Type B pancreatic cell (in vitro differentiated cells): ENCODE data around the gene JMJD7. TPM values are rescaled to one million over a fixed set of nuclear protein-coding genes. Genes with fewer than 3 reads are reported as not detected.

Experiments used
- DNase-seq: peaks from one replicate; pipeline ENCODE4 v3.0.0; 2021; ENCODE audit warnings: mixed read lengths; ENCODE audit not compliant: unreplicated experiment; ENCODE audit errors: extremely low spot score
- H3K27ac Mint-ChIP-seq: 2 replicates; pipeline ENCODE4 v1.8.0; 2021; ENCODE audit warnings: mild to moderate bottlenecking, mixed read lengths
- H3K27me3 Mint-ChIP-seq: 2 replicates; pipeline ENCODE4 v1.8.0; 2021; ENCODE audit warnings: mixed read lengths
- H3K36me3 Mint-ChIP-seq: 2 replicates; pipeline ENCODE4 v1.8.0; 2021; ENCODE audit warnings: mixed read lengths
- H3K4me1 Mint-ChIP-seq: one replicate; pipeline ENCODE4 v1.8.0; 2021; ENCODE audit warnings: mixed read lengths; ENCODE audit not compliant: unreplicated experiment
- H3K4me3 Mint-ChIP-seq: 2 replicates; pipeline ENCODE4 v1.8.0; 2021; ENCODE audit warnings: mild to moderate bottlenecking, mixed read lengths
- H3K9me3 Mint-ChIP-seq: 2 replicates; pipeline ENCODE4 v1.8.0; 2021; ENCODE audit warnings: mixed read lengths
- total RNA-seq: library from RNA; stranded (reverse); gene quantifications from 2 replicates; pipeline ENCODE4 v1.2.1, GENCODE V29; 2021; ENCODE audit warnings: low replicate concordance
- TF ChIP-seq, protein P1 (sequence below): fragments of 200-600 bp; sonication (generic); conservative IDR thresholded peaks from 2 replicates; pipeline ENCODE4 v1.5.0; 2021; ENCODE audit warnings: antibody characterized with exemption, mild to moderate bottlenecking

JMJD7 gene
- total RNA-seq, 1 donor from 2014 or later = 29.0 TPM

DNA sequence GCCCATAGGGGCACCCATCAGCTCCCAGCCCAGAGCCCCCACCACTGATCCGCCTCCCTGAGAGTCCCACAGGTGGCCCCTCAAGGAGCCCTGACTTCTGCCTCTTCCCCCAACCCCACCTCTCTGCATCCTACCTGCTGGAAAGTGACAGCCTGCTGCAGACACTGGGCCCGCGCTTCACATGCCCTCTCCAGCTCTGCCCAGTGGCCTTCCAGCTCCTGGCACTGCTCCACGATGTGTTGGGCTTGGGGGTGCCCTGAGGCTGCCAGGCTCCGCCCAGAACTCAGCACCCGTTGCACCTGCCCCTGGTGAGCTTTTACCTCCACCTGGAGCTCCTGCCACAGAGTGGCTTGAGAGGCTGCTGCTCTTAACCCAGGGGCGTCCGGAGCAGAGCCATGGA is 45.8 kb downstream of the JMJD7 start:
- DNase-seq = no peak
- Mint-ChIP-seq H3K9me3 (no peaks in the 10 kb centered on the region), H3K27ac (no peak overlapping the region), H3K4me1 (peaks cover 8% of the 10 kb centered on the region), H3K27me3 (no peaks in the 10 kb centered on the region), H3K4me3 (no peak overlapping the region), H3K36me3 (peaks cover 6% of the 10 kb centered on the region)
- TF ChIP-seq, protein P1, sequence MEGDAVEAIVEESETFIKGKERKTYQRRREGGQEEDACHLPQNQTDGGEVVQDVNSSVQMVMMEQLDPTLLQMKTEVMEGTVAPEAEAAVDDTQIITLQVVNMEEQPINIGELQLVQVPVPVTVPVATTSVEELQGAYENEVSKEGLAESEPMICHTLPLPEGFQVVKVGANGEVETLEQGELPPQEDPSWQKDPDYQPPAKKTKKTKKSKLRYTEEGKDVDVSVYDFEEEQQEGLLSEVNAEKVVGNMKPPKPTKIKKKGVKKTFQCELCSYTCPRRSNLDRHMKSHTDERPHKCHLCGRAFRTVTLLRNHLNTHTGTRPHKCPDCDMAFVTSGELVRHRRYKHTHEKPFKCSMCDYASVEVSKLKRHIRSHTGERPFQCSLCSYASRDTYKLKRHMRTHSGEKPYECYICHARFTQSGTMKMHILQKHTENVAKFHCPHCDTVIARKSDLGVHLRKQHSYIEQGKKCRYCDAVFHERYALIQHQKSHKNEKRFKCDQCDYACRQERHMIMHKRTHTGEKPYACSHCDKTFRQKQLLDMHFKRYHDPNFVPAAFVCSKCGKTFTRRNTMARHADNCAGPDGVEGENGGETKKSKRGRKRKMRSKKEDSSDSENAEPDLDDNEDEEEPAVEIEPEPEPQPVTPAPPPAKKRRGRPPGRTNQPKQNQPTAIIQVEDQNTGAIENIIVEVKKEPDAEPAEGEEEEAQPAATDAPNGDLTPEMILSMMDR = no peak

DNA sequence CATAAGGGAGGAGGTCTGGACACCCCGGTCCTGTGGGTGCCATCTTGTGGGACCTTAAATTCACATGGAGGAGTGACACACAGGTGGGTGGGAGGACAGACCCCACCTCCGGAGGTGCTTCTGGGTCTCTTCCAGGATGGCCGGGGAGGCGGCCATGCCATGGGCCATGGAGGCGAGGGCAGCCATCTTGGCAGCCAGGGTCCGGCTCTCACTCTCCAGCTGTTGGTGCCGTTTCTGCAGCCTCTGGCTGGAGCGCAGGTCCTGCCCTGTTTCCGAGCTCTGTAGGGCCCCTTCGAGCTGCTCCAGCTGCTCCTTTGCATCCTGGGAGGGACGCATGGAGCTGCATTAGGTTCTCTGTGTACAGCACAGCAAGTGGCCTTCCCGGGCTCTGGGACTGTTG is 46.8 kb downstream of the JMJD7 start:
- peaks cover 3% of the 10 kb centered on the region for H3K27me3 Mint-ChIP-seq
- H3K4me1 Mint-ChIP-seq = peaks cover 5% of the 10 kb centered on the region
- no peaks in the 10 kb centered on the region for H3K9me3 Mint-ChIP-seq
- TF ChIP-seq, protein P1 = no peak
- DNase-seq = no peak
- no peak overlapping the region for H3K27ac Mint-ChIP-seq
- H3K4me3 Mint-ChIP-seq = no peak overlapping the region
- H3K36me3 Mint-ChIP-seq = peaks cover 5% of the 10 kb centered on the region

DNA sequence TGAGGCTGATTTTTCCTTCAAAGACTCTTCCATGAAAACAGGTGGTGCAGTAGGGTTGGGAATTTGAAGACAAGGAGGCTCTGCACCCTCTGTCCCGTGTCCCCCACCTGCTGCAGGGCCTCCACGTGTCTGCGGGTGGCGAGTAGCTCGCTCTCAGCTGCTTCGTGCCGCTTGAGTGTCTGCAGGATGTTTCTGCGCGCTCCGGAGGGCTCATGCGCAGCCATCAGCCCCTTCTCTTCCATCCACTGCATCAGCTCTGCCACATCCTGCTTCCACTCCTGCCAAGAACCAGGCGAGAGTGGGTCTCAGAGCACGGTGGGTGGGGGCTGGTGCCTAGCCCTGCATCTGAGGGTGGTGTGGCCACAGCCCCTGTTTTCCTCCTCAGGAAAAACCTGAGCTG is 48.1 kb downstream of the JMJD7 start:
- no peaks in the 10 kb centered on the region for H3K9me3 Mint-ChIP-seq
- TF ChIP-seq, protein P1 = no peak
- peaks cover 5% of the 10 kb centered on the region for H3K36me3 Mint-ChIP-seq
- H3K4me3 Mint-ChIP-seq = no peak overlapping the region
- DNase-seq = no peak
- no peak overlapping the region for H3K27ac Mint-ChIP-seq
- peaks cover 10% of the 10 kb centered on the region for H3K27me3 Mint-ChIP-seq
- no peaks in the 10 kb centered on the region for H3K4me1 Mint-ChIP-seq

DNA sequence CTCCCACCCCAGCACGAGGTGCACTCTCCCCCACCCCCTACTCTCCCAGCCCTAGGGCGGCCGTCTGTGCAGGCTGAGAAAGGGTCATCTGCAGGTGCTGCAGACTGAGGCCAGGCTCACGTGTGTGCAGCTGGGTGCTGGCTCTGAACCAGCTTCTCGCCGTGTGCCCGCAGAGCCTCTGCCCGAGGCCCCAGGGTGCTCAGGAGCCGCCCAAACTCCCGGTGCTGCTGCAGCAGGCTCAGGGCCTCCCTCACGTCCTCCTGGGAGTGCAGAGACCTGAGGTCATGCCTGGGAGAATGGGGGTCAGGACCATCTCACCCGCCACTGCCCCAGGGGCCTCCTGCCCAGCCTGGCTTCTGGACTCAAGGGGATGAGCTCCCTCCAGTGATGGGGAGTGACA is 48.8 kb downstream of the JMJD7 start:
- H3K36me3 Mint-ChIP-seq = peaks cover 5% of the 10 kb centered on the region
- H3K27me3 Mint-ChIP-seq = peaks cover 17% of the 10 kb centered on the region
- no peak overlapping the region for H3K4me3 Mint-ChIP-seq
- H3K4me1 Mint-ChIP-seq = peaks cover 5% of the 10 kb centered on the region
- no peaks in the 10 kb centered on the region for H3K9me3 Mint-ChIP-seq
- no peak overlapping the region for H3K27ac Mint-ChIP-seq
- no peak for DNase-seq
- TF ChIP-seq, protein P1 = no peak

DNA sequence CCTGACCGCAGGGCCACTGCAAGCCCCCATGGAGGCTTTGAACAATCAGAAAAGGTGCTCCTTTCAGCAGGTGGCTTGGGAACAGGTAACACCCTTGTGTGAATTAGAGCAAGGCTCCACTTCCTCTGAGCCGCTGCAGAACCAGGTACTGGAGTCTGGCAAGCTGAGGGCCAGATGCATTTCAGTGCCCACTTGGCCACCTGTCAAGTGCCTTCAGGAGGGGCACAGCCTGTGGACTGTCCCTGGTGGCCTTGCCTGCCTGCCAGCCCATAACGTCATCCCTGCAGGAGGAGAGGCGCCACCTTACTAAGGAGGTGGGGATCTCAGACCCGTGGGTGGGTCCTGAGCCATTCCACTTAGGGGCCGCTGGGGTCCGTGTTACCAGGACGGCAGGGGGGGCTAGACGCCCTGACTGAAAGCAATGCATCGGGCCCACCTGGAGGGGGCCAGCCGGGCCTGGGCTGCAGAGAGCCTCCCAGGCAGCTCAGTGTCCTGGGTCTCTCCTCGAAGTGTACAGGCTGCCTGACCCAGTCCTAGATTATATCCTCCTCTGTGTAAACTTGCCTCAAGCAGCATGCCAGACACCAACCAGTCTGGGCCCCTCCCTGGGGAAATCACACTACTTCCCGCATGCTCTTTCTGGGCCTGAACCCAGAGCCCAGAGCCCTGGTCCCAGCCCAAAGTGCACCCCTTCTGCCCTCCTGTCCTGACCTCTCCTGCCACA is 49.9 kb downstream of the JMJD7 start:
- no peaks in the 10 kb centered on the region for H3K36me3 Mint-ChIP-seq
- no peak overlapping the region for H3K27ac Mint-ChIP-seq

More for the DNA sequence above, 49.9 kb downstream of the JMJD7 start:
- no peak for DNase-seq
- Mint-ChIP-seq H3K9me3 (no peaks in the 10 kb centered on the region), H3K4me1 (peaks cover 9% of the 10 kb centered on the region), H3K27me3 (peaks cover 21% of the 10 kb centered on the region), H3K4me3 (no peak overlapping the region)
- TF ChIP-seq, protein P1 = no peak
